ENCODE results near the gene REM1. TPM values are rescaled to one million over a fixed set of nuclear protein-coding genes. Genes with fewer than 3 reads are reported as not detected.

The REM1 gene
- total and polyA plus RNA-seq, 2 experiments from 2014 or later: 0.28 TPM; not detected in 1

DNA sequence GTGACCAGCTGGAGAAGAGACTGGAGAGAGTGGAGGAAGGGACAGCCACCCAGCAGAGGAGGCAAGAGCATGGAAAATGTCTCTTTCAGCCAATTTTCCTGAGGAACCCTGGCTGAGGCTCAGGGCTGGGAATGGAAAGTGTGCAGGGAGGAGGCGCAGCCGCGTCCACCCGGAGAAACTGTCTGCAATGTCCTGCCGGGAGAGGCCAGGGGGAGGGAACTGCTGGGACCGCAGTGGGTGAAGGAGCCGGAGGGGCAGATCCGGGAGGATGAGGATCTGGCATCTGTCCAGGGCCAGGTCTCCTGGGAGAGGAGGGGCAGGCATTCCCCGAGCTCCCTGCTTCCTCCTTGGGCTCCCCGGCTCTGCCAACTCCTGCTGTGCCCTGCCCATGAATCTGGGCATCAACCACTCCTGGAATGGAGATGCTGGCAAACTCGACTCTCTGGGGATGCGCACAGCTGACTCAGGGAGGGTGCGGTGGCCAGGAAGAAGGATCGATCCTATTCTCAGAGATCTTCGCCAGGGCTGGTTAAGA, 21.7 kb downstream of the REM1 start:
- Histone ChIP-seq H3K4me1 (ENCODE audit: insufficient read depth) (peaks cover 7% of the 10 kb centered on the region), H3K9me2 (ENCODE audit: insufficient read depth) (no peaks in the 10 kb centered on the region), H3K4me2 (no peak overlapping the region), H3F3A (replicated peaks; ENCODE audit: low read depth) (no peaks in the 10 kb centered on the region; the same call in 1 of the 2 replicates), H3K27ac (ENCODE audit: low read depth) (no peak overlapping the region), H4K20me1 (replicated peaks; ENCODE audit: insufficient read depth) (no peaks in the 10 kb centered on the region), H3K36me3 (ENCODE audit: insufficient read depth) (no peaks in the 10 kb centered on the region), H3K4me3 (no peak overlapping the region), H2AFZ (peak overlapping the region; percentile 88), H3K79me2 (replicated peaks; ENCODE audit: insufficient read depth) (no peaks in the 10 kb centered on the region), H3K27me3 (ENCODE audit: insufficient read depth) (no peaks in the 10 kb centered on the region)
- no peak for TF ChIP-seq NANOG (IDR thresholded peaks at IDR 0.05; ENCODE audit: borderline replicate concordance)
- Mint-ChIP-seq H3K9me3 (peaks cover 76% of the 10 kb centered on the region), H3K27me3 (ENCODE audit: insufficient read depth, low read depth, poor library complexity) (peaks cover 8% of the 10 kb centered on the region), H3K4me3 (no peak overlapping the region), H3K36me3 (ENCODE audit: low read depth) (no peaks in the 10 kb centered on the region; the same call in 1 of the 3 replicates), H3K27ac (no peak overlapping the region), H3K4me1 (no peaks in the 10 kb centered on the region)
- DNase-seq (ENCODE audit: low spot score): no peak
- no peak for ATAC-seq

DNA sequence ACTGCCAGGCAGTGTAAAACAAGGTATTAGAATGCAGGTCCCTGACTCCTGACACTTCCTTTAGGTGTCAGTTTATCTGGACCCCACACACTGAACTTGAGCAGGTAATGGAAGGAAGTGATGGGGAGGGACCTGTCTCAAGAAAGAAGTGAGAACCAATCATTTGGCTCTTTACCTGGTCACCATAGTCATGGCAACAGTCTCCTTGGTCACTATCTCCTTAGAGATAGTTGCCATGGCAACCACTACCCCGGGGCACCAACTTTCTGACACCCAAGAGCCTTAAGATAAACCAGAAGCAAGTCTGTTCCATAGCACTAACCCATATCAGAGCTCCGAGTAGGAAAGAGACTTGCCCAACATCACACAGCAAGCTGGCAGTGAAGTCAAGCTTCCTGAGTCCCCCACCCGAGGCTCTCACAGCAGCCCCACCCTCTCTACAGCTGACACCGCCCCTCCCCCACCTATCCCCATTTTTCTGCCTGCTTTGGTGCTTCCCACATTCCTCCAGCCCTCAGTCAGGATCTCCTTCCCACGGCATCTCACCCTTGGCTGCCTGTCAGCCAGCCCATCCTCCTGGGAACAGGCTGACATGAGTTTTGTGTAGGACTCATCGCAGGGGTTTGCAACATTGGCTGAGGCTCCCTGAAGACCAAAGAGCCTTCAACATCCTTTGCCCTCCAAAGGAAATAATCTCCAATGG, 22.9 kb downstream of the REM1 start:
- Histone ChIP-seq H3K4me2 (0 out of 2 replicates have a peak overlapping the region, but pooled peaks have one; percentile 44), H2AFZ (no peak overlapping the region; the same call in 1 of the 2 replicates), H3K27ac (ENCODE audit: low read depth) (no peak overlapping the region), H3K4me3 (no peak overlapping the region), H3K9me2 (ENCODE audit: insufficient read depth) (no peaks in the 10 kb centered on the region), H3F3A (replicated peaks; ENCODE audit: low read depth) (no peaks in the 10 kb centered on the region; the same call in 1 of the 2 replicates), H3K27me3 (ENCODE audit: insufficient read depth) (no peaks in the 10 kb centered on the region), H3K79me2 (replicated peaks; ENCODE audit: insufficient read depth) (no peaks in the 10 kb centered on the region), H4K20me1 (replicated peaks; ENCODE audit: insufficient read depth) (no peaks in the 10 kb centered on the region), H3K36me3 (ENCODE audit: insufficient read depth) (no peaks in the 10 kb centered on the region), H3K4me1 (ENCODE audit: insufficient read depth) (peaks cover 7% of the 10 kb centered on the region)
- peaks cover 9% of the 10 kb centered on the region for H3K27me3 Mint-ChIP-seq (ENCODE audit: insufficient read depth, low read depth, poor library complexity)
- no peaks in the 10 kb centered on the region for H3K4me1 Mint-ChIP-seq
- no peak overlapping the region for H3K27ac Mint-ChIP-seq
- ATAC-seq: no peak
- H3K4me3 Mint-ChIP-seq: no peak overlapping the region
- peak; percentile 78 for DNase-seq (ENCODE audit: low spot score)
- peaks cover 80% of the 10 kb centered on the region for H3K9me3 Mint-ChIP-seq
- H3K36me3 Mint-ChIP-seq (ENCODE audit: low read depth): no peaks in the 10 kb centered on the region; the same call in 1 of the 3 replicates
- no peak for TF ChIP-seq EZH2phosphoT487 (IDR thresholded peaks at IDR 0.05; ENCODE audit: unreplicated experiment)
- no peak for TF ChIP-seq POLR2AphosphoS5 (IDR thresholded peaks at IDR 0.05; ENCODE audit: low read depth)
- TF ChIP-seq, protein P1, sequence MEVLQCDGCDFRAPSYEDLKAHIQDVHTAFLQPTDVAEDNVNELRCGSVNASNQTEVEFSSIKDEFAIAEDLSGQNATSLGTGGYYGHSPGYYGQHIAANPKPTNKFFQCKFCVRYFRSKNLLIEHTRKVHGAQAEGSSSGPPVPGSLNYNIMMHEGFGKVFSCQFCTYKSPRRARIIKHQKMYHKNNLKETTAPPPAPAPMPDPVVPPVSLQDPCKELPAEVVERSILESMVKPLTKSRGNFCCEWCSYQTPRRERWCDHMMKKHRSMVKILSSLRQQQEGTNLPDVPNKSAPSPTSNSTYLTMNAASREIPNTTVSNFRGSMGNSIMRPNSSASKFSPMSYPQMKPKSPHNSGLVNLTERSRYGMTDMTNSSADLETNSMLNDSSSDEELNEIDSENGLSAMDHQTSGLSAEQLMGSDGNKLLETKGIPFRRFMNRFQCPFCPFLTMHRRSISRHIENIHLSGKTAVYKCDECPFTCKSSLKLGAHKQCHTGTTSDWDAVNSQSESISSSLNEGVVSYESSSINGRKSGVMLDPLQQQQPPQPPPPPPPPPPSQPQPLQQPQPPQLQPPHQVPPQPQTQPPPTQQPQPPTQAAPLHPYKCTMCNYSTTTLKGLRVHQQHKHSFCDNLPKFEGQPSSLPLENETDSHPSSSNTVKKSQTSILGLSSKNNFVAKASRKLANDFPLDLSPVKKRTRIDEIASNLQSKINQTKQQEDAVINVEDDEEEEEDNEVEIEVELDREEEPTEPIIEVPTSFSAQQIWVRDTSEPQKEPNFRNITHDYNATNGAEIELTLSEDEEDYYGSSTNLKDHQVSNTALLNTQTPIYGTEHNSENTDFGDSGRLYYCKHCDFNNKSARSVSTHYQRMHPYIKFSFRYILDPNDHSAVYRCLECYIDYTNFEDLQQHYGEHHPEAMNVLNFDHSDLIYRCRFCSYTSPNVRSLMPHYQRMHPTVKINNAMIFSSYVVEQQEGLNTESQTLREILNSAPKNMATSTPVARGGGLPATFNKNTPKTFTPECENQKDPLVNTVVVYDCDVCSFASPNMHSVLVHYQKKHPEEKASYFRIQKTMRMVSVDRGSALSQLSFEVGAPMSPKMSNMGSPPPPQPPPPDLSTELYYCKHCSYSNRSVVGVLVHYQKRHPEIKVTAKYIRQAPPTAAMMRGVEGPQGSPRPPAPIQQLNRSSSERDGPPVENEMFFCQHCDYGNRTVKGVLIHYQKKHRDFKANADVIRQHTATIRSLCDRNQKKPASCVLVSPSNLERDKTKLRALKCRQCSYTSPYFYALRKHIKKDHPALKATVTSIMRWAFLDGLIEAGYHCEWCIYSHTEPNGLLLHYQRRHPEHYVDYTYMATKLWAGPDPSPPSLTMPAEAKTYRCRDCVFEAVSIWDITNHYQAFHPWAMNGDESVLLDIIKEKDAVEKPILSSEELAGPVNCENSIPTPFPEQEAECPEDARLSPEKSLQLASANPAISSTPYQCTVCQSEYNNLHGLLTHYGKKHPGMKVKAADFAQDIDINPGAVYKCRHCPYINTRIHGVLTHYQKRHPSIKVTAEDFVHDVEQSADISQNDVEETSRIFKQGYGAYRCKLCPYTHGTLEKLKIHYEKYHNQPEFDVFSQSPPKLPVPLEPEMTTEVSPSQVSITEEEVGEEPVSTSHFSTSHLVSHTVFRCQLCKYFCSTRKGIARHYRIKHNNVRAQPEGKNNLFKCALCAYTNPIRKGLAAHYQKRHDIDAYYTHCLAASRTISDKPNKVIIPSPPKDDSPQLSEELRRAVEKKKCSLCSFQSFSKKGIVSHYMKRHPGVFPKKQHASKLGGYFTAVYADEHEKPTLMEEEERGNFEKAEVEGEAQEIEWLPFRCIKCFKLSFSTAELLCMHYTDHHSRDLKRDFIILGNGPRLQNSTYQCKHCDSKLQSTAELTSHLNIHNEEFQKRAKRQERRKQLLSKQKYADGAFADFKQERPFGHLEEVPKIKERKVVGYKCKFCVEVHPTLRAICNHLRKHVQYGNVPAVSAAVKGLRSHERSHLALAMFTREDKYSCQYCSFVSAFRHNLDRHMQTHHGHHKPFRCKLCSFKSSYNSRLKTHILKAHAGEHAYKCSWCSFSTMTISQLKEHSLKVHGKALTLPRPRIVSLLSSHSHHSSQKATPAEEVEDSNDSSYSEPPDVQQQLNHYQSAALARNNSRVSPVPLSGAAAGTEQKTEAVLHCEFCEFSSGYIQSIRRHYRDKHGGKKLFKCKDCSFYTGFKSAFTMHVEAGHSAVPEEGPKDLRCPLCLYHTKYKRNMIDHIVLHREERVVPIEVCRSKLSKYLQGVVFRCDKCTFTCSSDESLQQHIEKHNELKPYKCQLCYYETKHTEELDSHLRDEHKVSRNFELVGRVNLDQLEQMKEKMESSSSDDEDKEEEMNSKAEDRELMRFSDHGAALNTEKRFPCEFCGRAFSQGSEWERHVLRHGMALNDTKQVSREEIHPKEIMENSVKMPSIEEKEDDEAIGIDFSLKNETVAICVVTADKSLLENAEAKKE (CRISPR knock-in tag; IDR thresholded peaks at IDR 0.05): no peak
- no peak for TF ChIP-seq CREB1 (CRISPR knock-in tag; IDR thresholded peaks at IDR 0.05; ENCODE audit: low read depth)
- TF ChIP-seq, protein P2, sequence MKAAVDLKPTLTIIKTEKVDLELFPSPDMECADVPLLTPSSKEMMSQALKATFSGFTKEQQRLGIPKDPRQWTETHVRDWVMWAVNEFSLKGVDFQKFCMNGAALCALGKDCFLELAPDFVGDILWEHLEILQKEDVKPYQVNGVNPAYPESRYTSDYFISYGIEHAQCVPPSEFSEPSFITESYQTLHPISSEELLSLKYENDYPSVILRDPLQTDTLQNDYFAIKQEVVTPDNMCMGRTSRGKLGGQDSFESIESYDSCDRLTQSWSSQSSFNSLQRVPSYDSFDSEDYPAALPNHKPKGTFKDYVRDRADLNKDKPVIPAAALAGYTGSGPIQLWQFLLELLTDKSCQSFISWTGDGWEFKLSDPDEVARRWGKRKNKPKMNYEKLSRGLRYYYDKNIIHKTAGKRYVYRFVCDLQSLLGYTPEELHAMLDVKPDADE (IDR thresholded peaks at IDR 0.05): no peak
- TF ChIP-seq STAT1 (IDR thresholded peaks at IDR 0.05; ENCODE audit: unreplicated experiment): no peak
- no peak for TF ChIP-seq ZNF331 (CRISPR knock-in tag; IDR thresholded peaks at IDR 0.05; ENCODE audit: low read depth)
- TF ChIP-seq, protein P3, sequence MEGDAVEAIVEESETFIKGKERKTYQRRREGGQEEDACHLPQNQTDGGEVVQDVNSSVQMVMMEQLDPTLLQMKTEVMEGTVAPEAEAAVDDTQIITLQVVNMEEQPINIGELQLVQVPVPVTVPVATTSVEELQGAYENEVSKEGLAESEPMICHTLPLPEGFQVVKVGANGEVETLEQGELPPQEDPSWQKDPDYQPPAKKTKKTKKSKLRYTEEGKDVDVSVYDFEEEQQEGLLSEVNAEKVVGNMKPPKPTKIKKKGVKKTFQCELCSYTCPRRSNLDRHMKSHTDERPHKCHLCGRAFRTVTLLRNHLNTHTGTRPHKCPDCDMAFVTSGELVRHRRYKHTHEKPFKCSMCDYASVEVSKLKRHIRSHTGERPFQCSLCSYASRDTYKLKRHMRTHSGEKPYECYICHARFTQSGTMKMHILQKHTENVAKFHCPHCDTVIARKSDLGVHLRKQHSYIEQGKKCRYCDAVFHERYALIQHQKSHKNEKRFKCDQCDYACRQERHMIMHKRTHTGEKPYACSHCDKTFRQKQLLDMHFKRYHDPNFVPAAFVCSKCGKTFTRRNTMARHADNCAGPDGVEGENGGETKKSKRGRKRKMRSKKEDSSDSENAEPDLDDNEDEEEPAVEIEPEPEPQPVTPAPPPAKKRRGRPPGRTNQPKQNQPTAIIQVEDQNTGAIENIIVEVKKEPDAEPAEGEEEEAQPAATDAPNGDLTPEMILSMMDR (conservative IDR thresholded peaks at IDR 0.05; ENCODE audit: low read depth in 2 of 2): no peak
- TF ChIP-seq NANOG (IDR thresholded peaks at IDR 0.05; ENCODE audit: borderline replicate concordance): no peak

Measured in GM23338 (cell line).